Astrocyte of the cerebellum (primary cell): ENCODE data around the gene WBP1.

Source experiments
- DNase-seq: peaks from one replicate; pipeline ENCODE4 v3.0.0-alpha.2; 2011; ENCODE audit warnings: low read depth
- H3K4me3 ChIP-seq: 2 replicates; pipeline ENCODE4 v1.5.1; 2011; ENCODE audit warnings: mild to moderate bottlenecking, low read depth, low read length, moderate library complexity
- CTCF ChIP-seq: IDR thresholded peaks from 2 replicates; pipeline ENCODE4 v1.5.1; 2012; ENCODE audit warnings: low read length, low read depth, moderate library complexity, mild to moderate bottlenecking; ENCODE audit errors: missing control alignments
- in situ Hi-C: cut with HindIII; loops from 2 replicates; pipeline ENCODE4 v1.10.0; 2017; ENCODE audit warnings: low sequenced_read_pairs

The WBP1 gene

GRCh38 chr2:74428675-74429074, 29.6 kb upstream of the WBP1 start:
- in situ Hi-C loops = no loop called here
- H3K4me3 ChIP-seq = no peak overlapping the region
- TF ChIP-seq CTCF = no peak
- DNase-seq = no peak

- in situ Hi-C loops = no loop called here
- no peak overlapping the region for H3K4me3 ChIP-seq
- DNase-seq = no peak
- TF ChIP-seq CTCF = no peak
Measured at GRCh38 chr2:74429487-74430451, 28.5 kb upstream of the WBP1 start.

- TF ChIP-seq CTCF = no peak
- no peak for DNase-seq
- H3K4me3 ChIP-seq = no peak overlapping the region
- in situ Hi-C loops = no loop called here
Measured at GRCh38 chr2:74430502-74430901, 27.7 kb upstream of the WBP1 start.

- DNase-seq = no peak
- H3K4me3 ChIP-seq = no peak overlapping the region
- in situ Hi-C loops = loop anchor here (5.0 kb wide), 1 partner anchor 91 kb away; the partner anchor contains the start of genes AUP1, DQX1 and HTRA2
- TF ChIP-seq CTCF = no peak
Measured at GRCh38 chr2:74436111-74436805, 22.0 kb upstream of the WBP1 start.

GRCh38 chr2:74436848-74437695, 21.2 kb upstream of the WBP1 start:
- in situ Hi-C loops = loop anchor here (5.0 kb wide), 1 partner anchor 90 kb away; the partner anchor contains the start of genes AUP1, DQX1 and HTRA2
- H3K4me3 ChIP-seq = no peak overlapping the region
- DNase-seq = no peak

More at GRCh38 chr2:74436848-74437695, 21.2 kb upstream of the WBP1 start:
- no peak for TF ChIP-seq CTCF
